GM12864 (cell line): ENCODE results near the gene MAGI1.

ENCODE experiments used
- DNase-seq: peaks from one replicate; pipeline ENCODE4 v3.0.0-alpha.2; 2011; ENCODE audit warnings: low read depth
- H3K4me3 ChIP-seq: 2 replicates; pipeline ENCODE4 v1.5.1; 2011; ENCODE audit warnings: mild to moderate bottlenecking, low read depth, low read length, control low read depth
- CTCF ChIP-seq: IDR thresholded peaks from 2 replicates; pipeline ENCODE4 v1.5.1; 2011; ENCODE audit warnings: low read depth, mild to moderate bottlenecking, moderate library complexity, low read length, control low read depth, inconsistent platforms; ENCODE audit errors: missing control alignments

Gene MAGI1

GRCh38 chr3:65904016-65904415 lies 134.7 kb downstream of the MAGI1 start:
- no peak for TF ChIP-seq CTCF
- no peak overlapping the region for H3K4me3 ChIP-seq
- DNase-seq: no peak

GRCh38 chr3:65902304-65902793 lies 136.4 kb downstream of the MAGI1 start:
- DNase-seq: no peak
- H3K4me3 ChIP-seq: no peak overlapping the region
- TF ChIP-seq CTCF: no peak

GRCh38 chr3:65901226-65901625 lies 137.5 kb downstream of the MAGI1 start:
- no peak overlapping the region for H3K4me3 ChIP-seq
- DNase-seq: no peak
- TF ChIP-seq CTCF: no peak

GRCh38 chr3:65899226-65899625 lies 139.5 kb downstream of the MAGI1 start:
- no peak for DNase-seq
- no peak overlapping the region for H3K4me3 ChIP-seq
- TF ChIP-seq CTCF: no peak

- no peak for DNase-seq
- TF ChIP-seq CTCF: no peak
- no peak overlapping the region for H3K4me3 ChIP-seq
Observed at GRCh38 chr3:65897766-65898165, 141.0 kb downstream of the MAGI1 start.

GRCh38 chr3:65896321-65896720 lies 142.4 kb downstream of the MAGI1 start:
- no peak for DNase-seq
- no peak overlapping the region for H3K4me3 ChIP-seq
- TF ChIP-seq CTCF: no peak

GRCh38 chr3:65894679-65895453 lies 143.9 kb downstream of the MAGI1 start:
- H3K4me3 ChIP-seq: no peak overlapping the region
- no peak for DNase-seq
- no peak for TF ChIP-seq CTCF
